Choroid plexus epithelial cell (primary cell): ENCODE data around the gene MGST2.

Source experiments
- DNase-seq: peaks from one replicate; pipeline ENCODE4 v3.0.0-alpha.2; 2010; ENCODE audit warnings: low read depth
- H3K4me3 ChIP-seq: 2 replicates; pipeline ENCODE4 v1.5.1; 2011; ENCODE audit warnings: low read depth, mild to moderate bottlenecking, control low read depth, low read length, moderate library complexity
- CTCF ChIP-seq: conservative IDR thresholded peaks from 2 replicates; pipeline ENCODE4 v1.5.1; 2011; ENCODE audit warnings: low read depth, mild to moderate bottlenecking, control low read depth, inconsistent platforms, low read length, moderate library complexity

MGST2 gene

GRCh38 chr4:139665690-139666529 is at the start of gene MGST2:
MGST2 (plus strand) TSS chr4:139665819; CDS start chr4:139666020, 201 bp downstream.
- peak within 1 kb of the TSS; percentile 64 for H3K4me3 ChIP-seq
- no peak for TF ChIP-seq CTCF
- peak; percentile 84 for DNase-seq

- peak; percentile 52 for TF ChIP-seq CTCF
- DNase-seq: peak; percentile 38
- no peak overlapping the region for H3K4me3 ChIP-seq
These were observed 47.7 kb upstream of the MGST2 start for GRCh38 chr4:139617702-139618490.

GRCh38 chr4:139619644-139620043 is 46.0 kb upstream of the MGST2 start:
- DNase-seq: peak; percentile 58
- TF ChIP-seq CTCF: peak; percentile 71
- H3K4me3 ChIP-seq: no peak overlapping the region

- H3K4me3 ChIP-seq: no peak overlapping the region
- no peak for DNase-seq
- no peak for TF ChIP-seq CTCF
These were observed 42.7 kb upstream of the MGST2 start for GRCh38 chr4:139622901-139623381.

GRCh38 chr4:139624441-139625092 is 41.1 kb upstream of the MGST2 start:
- no peak for DNase-seq
- no peak for TF ChIP-seq CTCF
- no peak overlapping the region for H3K4me3 ChIP-seq

- DNase-seq: no peak
- no peak overlapping the region for H3K4me3 ChIP-seq
- TF ChIP-seq CTCF: no peak
These were observed 40.5 kb upstream of the MGST2 start for GRCh38 chr4:139625093-139625455.
